Right lobe of liver (tissue), 4 donors: ENCODE data around the gene RBM14.

Experiments used
- POLR2A ChIP-seq: fragments of 450-650 bp; IDR thresholded peaks from one replicate; pipeline ENCODE4 v1.6.1; 2017; ENCODE audit warnings: antibody characterized with exemption, mild to moderate bottlenecking
- TF ChIP-seq, protein P1 (sequence below), 4 donors: fragments of 200-600 bp in 3 of 4; fragments of 450-650 bp in 1 of 4; IDR thresholded peaks; one replicate each; pipeline versions ENCODE4 v1.5.1 to v1.8.0; 2016 to 2022; ENCODE audit warnings: antibody characterized with exemption in 4 of 4, mild to moderate bottlenecking in 2 of 4
- donor health status: DM: no; HTN: no; CAD: no.
- donor health status: DM: no; HTN: no; CAD: no.
- donor health status: DM: no; HTN: yes; CAD: no.

- TF ChIP-seq, protein P1, sequence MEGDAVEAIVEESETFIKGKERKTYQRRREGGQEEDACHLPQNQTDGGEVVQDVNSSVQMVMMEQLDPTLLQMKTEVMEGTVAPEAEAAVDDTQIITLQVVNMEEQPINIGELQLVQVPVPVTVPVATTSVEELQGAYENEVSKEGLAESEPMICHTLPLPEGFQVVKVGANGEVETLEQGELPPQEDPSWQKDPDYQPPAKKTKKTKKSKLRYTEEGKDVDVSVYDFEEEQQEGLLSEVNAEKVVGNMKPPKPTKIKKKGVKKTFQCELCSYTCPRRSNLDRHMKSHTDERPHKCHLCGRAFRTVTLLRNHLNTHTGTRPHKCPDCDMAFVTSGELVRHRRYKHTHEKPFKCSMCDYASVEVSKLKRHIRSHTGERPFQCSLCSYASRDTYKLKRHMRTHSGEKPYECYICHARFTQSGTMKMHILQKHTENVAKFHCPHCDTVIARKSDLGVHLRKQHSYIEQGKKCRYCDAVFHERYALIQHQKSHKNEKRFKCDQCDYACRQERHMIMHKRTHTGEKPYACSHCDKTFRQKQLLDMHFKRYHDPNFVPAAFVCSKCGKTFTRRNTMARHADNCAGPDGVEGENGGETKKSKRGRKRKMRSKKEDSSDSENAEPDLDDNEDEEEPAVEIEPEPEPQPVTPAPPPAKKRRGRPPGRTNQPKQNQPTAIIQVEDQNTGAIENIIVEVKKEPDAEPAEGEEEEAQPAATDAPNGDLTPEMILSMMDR (IDR thresholded peaks at IDR 0.05): no peak
- no peak for TF ChIP-seq POLR2A
These were observed 22.8 kb downstream of the RBM14 start for GRCh38 chr11:66639066-66639813.
